ENCODE data around the gene HSD17B8.

HSD17B8 gene

GRCh38 chr6:33206027-33206863 is 1.8 kb downstream of the HSD17B8 start:
- Mint-ChIP-seq H3K4me1 (peaks cover 77% of the 10 kb centered on the region), H3K36me3 (peaks cover 78% of the 10 kb centered on the region), H3K4me3 (peak overlapping the region; percentile 92), H3K27ac (peak overlapping the region; percentile 98), H3K9me3 (no peaks in the 10 kb centered on the region)
- DNase-seq (ENCODE audit: low spot score in 2 of 2) (peak in 1 of 2 donors; percentile 59), ATAC-seq (no peak)

GRCh38 chr6:33206864-33207551 is 2.6 kb downstream of the HSD17B8 start:
- no peak for ATAC-seq
- Mint-ChIP-seq H3K36me3 (peaks cover 78% of the 10 kb centered on the region), H3K27ac (peak overlapping the region; percentile 98), H3K4me3 (peak overlapping the region; percentile 92), H3K9me3 (no peaks in the 10 kb centered on the region), H3K4me1 (peaks cover 73% of the 10 kb centered on the region)
- no peak for DNase-seq (ENCODE audit: low spot score in 2 of 2)

GRCh38 chr6:33207552-33208090 is 3.2 kb downstream of the HSD17B8 start:
- H3K36me3 Mint-ChIP-seq, result peaks cover 78% of the 10 kb centered on the region
- peaks cover 73% of the 10 kb centered on the region for H3K4me1 Mint-ChIP-seq
- ATAC-seq (no peak), DNase-seq (ENCODE audit: low spot score in 2 of 2) (no peak)
- peak overlapping the region; percentile 92 for H3K4me3 Mint-ChIP-seq
- H3K27ac Mint-ChIP-seq, result peak overlapping the region; percentile 97
- no peaks in the 10 kb centered on the region for H3K9me3 Mint-ChIP-seq

- peaks cover 73% of the 10 kb centered on the region for H3K4me1 Mint-ChIP-seq
- no peaks in the 10 kb centered on the region for H3K9me3 Mint-ChIP-seq
- H3K4me3 Mint-ChIP-seq, result peak within 1 kb of the TSS; percentile 92
- peak within 1 kb of the TSS; percentile 97 for H3K27ac Mint-ChIP-seq
- DNase-seq (ENCODE audit: low spot score in 2 of 2) (peak; percentile 79 to 89), ATAC-seq (peak; percentile 48)
- H3K36me3 Mint-ChIP-seq, result peaks cover 78% of the 10 kb centered on the region
Observed at GRCh38 chr6:33208091-33208967, 3.9 kb downstream of the HSD17B8 start, which contains the start of gene RING1. Gene RING1 (plus strand): TSS chr6:33208500. CDS start chr6:33208823, 323 bp downstream.

GRCh38 chr6:33209856-33210255 is 5.4 kb downstream of the HSD17B8 start:
- H3K27ac Mint-ChIP-seq, result peak overlapping the region; percentile 97
- no peak for DNase-seq (ENCODE audit: low spot score in 2 of 2)
- peaks cover 71% of the 10 kb centered on the region for H3K4me1 Mint-ChIP-seq
- H3K4me3 Mint-ChIP-seq, result peak overlapping the region; percentile 92
- ATAC-seq, result no peak
- H3K9me3 Mint-ChIP-seq, result no peaks in the 10 kb centered on the region
- H3K36me3 Mint-ChIP-seq, result peaks cover 69% of the 10 kb centered on the region

- DNase-seq (ENCODE audit: low spot score in 2 of 2) (no peak), ATAC-seq (no peak)
- no peak overlapping the region for H3K27ac Mint-ChIP-seq
- H3K4me3 Mint-ChIP-seq, result no peak overlapping the region
- peaks cover 59% of the 10 kb centered on the region for H3K4me1 Mint-ChIP-seq
- H3K9me3 Mint-ChIP-seq, result no peaks in the 10 kb centered on the region
- H3K36me3 Mint-ChIP-seq, result peaks cover 56% of the 10 kb centered on the region
Observed at GRCh38 chr6:33211136-33211535, 6.7 kb downstream of the HSD17B8 start.

GRCh38 chr6:33211666-33212422 is 7.4 kb downstream of the HSD17B8 start:
- DNase-seq (ENCODE audit: low spot score in 2 of 2) (no peak), ATAC-seq (no peak)
- Mint-ChIP-seq H3K4me1 (peaks cover 52% of the 10 kb centered on the region), H3K27ac (no peak overlapping the region), H3K36me3 (peaks cover 56% of the 10 kb centered on the region), H3K4me3 (no peak overlapping the region), H3K9me3 (no peaks in the 10 kb centered on the region)

GRCh38 chr6:33212857-33213165 is 8.4 kb downstream of the HSD17B8 start:
- H3K36me3 Mint-ChIP-seq, result peaks cover 53% of the 10 kb centered on the region
- no peaks in the 10 kb centered on the region for H3K9me3 Mint-ChIP-seq
- DNase-seq (ENCODE audit: low spot score in 2 of 2) (no peak), ATAC-seq (no peak)
- peaks cover 46% of the 10 kb centered on the region for H3K4me1 Mint-ChIP-seq
- peak overlapping the region; percentile 58 for H3K4me3 Mint-ChIP-seq
- no peak overlapping the region for H3K27ac Mint-ChIP-seq

- Mint-ChIP-seq H3K4me1 (peaks cover 43% of the 10 kb centered on the region), H3K4me3 (peak overlapping the region; percentile 58), H3K36me3 (peaks cover 51% of the 10 kb centered on the region), H3K9me3 (no peaks in the 10 kb centered on the region), H3K27ac (no peak overlapping the region)
- DNase-seq (ENCODE audit: low spot score in 2 of 2) (no peak), ATAC-seq (peak; percentile 19)
Observed at GRCh38 chr6:33213166-33213988, 8.9 kb downstream of the HSD17B8 start.

- Mint-ChIP-seq H3K27ac (no peak overlapping the region), H3K4me1 (peaks cover 39% of the 10 kb centered on the region), H3K9me3 (no peaks in the 10 kb centered on the region), H3K36me3 (peaks cover 49% of the 10 kb centered on the region), H3K4me3 (peak overlapping the region; percentile 58)
- ATAC-seq, result no peak
- no peak for DNase-seq (ENCODE audit: low spot score in 2 of 2)
Observed at GRCh38 chr6:33213989-33214335, 9.5 kb downstream of the HSD17B8 start.

- Mint-ChIP-seq H3K27ac (no peak overlapping the region), H3K4me3 (no peak overlapping the region), H3K36me3 (peaks cover 33% of the 10 kb centered on the region), H3K9me3 (no peaks in the 10 kb centered on the region), H3K4me1 (peaks cover 27% of the 10 kb centered on the region)
- DNase-seq (ENCODE audit: low spot score in 2 of 2) (no peak), ATAC-seq (peak; percentile 11)
Observed at GRCh38 chr6:33215271-33216116, 11.0 kb downstream of the HSD17B8 start.

- DNase-seq (ENCODE audit: low spot score in 2 of 2), result no peak
- Mint-ChIP-seq H3K9me3 (no peaks in the 10 kb centered on the region), H3K27ac (no peak overlapping the region), H3K4me1 (peaks cover 27% of the 10 kb centered on the region), H3K4me3 (no peak overlapping the region), H3K36me3 (peaks cover 26% of the 10 kb centered on the region)
- ATAC-seq, result peak; percentile 43
Observed at GRCh38 chr6:33216117-33216649, 11.7 kb downstream of the HSD17B8 start.

- ATAC-seq, result no peak
- Mint-ChIP-seq H3K9me3 (no peaks in the 10 kb centered on the region), H3K4me1 (peaks cover 22% of the 10 kb centered on the region), H3K27ac (peak overlapping the region; percentile 46), H3K4me3 (no peak overlapping the region), H3K36me3 (peaks cover 16% of the 10 kb centered on the region)
- no peak for DNase-seq (ENCODE audit: low spot score in 2 of 2)
Observed at GRCh38 chr6:33217246-33217645, 12.8 kb downstream of the HSD17B8 start.
